NCI-H1092 (cell line): ENCODE results near the gene CASK.

Source experiments
- DNase-seq: peaks from one replicate; lab custom pipeline; 2025; lab: John Stamatoyannopoulos, UW

CASK gene

DNA sequence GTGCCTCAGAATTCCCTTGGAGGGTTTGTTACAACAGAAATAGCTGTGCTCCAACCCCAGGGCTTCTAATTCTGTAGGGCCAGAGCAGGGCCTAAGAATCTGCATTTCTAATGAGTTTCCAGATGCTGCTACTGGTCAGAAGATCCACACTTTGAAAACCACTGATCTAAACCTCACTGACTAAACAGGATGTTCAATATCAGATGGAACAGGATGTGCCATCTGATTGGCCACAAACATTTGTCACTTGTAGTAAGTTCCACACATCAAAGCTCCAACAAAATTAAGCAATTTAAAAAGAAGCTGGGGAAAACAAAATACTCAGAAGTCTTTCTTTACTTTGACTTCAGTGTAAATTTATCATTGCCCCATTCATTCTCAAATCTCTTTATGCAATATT lies 14.3 kb downstream of the CASK start:
- no peak for DNase-seq

DNA sequence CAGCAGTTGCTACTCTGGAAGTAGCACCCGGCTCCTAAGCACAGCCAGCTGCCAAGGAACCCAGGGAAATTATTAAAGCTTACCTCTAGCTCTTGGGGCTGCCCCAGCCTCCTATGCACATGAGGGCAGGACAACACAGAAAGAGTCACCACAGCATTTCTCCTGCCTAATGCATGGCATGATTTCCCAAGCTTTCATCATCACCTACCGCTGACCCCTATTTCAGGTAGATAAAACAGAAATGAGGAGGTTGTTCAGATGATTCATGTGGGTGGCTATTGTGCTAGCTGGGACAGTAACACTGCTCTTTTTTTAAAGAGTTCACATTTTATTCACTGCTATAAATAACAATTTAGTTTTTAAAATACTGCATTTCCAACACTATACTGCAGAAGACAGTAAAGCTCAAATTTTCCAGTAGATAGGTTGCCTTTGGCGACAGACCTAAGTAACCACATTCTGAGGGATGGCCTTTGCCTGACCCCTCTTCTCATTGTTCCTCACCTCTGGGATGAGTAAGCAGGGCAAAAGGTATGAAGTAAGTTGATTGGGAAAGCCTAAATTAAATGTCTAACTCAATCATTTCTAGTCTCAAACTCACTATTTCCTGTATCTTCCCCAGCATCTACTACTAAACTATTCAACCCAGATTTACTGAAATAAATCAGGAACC lies 16.7 kb downstream of the CASK start:
- DNase-seq: no peak

DNA sequence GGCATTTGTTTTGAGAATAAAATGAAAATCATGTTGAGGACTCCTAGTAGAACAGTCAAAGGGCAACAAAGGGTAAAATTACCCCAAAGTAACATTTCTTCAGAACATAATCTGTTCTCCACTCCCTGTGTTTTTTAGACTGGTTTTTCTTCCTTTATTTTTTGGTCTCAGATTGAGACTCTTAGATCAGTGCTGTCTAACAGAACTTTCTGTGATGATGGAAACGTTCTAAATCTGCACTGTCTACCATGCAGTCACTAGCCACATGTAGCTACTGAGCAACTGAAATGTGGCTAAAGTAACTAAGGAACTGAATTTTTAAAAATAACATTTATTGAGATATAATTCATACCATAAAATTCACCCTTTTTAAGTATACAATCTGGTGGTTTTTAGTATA lies 19.8 kb downstream of the CASK start:
- DNase-seq: no peak

DNA sequence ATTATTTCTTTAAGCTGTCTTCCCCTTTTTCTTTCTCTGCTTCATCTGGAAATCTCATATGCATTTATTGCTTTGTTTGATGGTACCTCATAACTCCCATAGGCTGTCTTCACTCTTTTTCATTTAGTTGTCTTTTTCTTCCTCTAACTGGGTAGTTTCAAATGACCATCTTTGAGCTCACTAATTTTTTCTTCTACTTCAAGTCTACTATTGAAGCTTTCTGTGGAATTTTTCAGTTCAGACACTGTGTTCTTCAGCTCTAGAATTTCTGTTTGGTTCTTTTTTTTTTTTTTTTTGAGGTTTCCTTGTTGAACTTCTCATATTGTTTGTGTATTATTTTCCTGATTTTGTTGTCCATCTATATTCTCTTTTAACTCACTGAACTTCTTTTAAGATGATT lies 23.0 kb downstream of the CASK start:
- DNase-seq: no peak

DNA sequence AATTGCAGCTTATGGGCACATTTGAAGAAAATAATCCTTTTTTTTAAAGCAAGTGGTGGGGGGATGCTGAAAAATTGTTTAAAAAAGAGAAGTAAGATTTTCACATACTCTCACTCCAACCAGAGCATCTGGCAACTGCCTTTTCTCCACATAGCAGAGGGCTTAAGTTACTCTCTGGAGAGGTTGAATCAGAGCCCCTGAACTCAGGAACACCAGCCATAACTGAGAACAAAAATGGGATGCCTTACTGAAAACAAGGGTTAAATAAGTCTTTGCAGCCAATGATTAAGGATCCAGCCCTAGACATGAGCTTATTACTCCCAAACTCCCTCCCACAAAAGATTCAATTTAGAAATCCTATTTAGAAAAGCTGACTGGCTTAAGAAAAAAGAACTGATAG lies 27.5 kb downstream of the CASK start:
- DNase-seq: no peak

DNA sequence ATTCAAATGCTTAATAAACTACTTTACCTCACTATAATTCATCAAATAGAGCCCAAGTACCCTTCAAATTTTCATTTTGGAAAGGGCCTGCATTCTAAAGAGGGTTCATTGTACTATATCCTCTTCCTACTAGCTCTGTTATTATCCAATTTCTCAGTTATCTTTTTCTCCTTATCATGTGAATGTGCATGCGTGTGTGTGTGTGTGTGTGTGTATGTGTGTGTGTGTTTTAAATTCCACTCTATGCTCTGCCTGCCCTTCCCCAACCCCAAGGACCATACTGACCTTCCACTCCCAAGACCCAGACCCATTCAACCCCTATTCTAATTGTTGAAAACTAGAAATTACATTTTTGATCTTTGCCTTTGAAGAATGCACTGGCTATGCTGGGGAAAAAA lies 33.3 kb downstream of the CASK start:
- DNase-seq: no peak

DNA sequence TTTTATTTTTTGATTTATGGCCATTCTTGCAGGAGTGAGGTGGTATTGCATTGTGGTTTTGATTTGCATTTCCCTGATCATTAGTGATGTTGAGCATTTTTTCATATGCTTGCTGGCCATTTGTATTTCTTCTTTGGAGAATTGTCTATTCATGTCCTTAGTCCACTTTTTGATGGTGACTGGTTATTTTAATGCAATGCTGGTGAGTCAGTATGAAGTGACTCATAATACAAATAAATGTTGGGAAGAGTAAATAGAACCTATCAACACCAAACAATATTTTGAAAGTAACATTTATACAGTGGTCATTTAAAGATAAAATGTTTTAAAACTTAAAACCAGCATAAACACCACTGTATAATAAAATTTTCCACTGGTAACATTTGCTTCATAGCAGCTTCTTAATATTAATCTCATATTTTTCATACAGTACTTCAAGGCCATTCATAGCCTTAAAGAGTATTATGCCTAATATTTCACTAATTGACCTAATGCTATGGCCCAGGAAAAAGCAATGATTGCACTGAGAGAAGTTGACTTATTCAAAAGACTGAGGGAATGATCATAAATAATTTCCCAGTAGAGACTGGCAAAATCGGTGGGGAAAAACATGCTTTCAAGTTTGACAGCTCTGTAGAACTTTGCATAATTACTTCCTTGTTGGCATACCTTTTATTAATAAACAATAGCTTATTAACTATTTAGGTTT lies 33.9 kb downstream of the CASK start:
- no peak for DNase-seq

DNA sequence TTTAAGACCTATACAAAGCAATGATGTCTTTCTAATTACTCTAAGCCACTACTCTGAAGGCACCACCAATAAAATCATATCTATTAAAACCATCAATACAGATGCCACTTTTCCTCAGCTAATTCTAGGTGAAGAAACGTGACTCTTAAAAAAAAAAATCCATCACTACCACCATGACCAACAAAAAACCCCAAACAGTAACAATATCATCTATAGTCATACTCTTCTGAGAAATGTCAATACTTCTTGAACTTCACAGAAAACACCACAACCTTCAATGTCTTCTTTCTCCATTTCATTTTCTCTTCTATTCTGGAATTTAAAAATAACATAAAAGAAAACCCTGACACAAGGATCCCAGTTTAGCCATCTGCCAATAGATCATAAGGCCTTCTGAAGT lies 35.7 kb downstream of the CASK start:
- DNase-seq: no peak

DNA sequence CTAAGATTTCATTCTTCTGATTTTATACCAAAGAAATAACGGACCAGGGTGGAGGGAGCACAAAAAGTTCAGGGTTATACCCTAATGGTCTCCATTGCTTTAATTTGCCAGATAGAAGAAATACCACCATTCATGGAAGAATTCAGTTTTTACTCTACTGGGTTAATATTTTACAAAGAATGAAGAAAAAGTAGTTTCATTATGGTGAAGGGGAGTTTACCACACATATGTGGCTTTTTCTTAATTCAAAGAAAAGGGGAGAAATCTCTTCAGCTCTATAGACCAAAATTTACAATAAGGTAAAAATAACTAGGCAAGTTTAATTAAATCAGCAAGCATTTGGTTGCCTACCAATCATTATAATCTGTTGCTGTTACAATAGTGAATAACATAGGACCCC lies 37.6 kb downstream of the CASK start:
- no peak for DNase-seq

DNA sequence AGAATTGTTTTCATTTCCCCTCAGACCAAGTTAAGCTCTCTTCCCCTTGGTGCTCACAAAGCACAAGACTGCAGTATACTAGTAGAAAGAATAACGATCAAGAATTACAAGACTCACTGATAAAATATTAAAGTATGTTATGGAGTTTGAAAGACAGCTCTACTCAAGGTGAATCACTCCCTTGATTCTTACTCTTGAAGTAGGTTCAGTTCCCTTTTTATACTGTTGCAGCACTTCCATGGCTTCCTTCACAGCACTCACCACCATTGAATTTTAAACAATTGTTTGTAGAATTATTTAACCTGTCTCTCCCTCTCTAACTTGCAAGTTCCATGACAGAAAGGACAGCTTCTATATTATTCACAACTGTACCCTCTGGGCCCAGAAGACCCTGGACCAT lies 42.2 kb downstream of the CASK start:
- DNase-seq: no peak

DNA sequence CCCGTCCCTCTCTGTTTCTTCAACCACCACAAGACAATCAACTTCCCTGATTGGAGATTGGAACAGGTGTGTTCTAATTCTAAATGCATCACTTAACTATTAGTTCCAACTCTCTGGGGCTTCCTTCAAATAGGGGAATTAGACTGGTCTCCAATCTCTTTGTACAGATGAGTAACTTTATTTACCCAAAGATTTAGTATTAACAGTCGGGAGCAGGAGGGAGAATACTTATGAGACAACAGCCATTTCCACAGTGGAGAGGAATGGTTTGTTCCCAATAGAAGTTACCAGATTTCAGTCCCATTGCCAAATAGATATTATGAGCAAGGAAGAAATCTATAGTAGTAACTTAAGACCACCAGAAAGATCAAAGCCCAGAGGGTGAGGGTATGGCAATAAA lies 46.2 kb downstream of the CASK start:
- DNase-seq: no peak

DNA sequence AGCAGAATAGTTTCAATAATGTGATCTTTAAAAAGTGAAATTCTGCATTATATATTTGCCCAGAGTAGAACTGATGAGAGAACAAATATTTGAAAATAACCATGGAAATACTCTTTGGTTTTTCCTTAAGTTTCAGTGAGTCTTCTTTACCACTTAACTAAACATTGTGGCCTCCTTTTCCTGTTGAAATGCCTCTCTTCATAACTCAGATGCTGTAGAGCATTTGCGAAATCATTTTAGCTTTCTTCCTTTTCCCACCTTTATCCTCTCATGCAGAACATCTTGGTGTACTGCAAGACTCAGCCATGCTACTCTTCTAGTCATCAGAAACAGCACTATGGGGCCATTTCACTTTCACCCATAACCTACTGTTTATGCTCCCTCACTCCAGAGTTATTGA lies 48.2 kb downstream of the CASK start:
- DNase-seq: no peak

DNA sequence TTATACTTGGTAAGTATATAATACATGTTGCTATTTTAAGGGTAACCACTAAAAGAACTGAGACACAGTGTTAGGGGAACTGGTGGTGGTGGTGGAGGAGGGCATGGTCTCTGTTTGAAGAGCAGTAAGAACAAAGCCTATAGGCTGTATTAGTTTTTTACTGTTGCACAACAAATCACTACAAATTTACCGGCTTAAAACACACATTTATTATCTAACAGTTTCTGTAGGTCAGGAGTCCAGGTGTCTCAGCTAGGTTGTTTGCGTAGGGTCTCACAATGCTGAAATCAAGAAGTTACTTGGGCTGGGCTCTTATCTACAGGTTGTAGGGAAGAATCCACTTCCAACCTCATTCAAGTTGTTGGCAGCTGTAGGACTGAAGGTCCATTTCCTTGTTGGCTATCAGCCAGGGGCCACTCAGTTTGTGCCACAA lies 52.6 kb downstream of the CASK start:
- no peak for DNase-seq

DNA sequence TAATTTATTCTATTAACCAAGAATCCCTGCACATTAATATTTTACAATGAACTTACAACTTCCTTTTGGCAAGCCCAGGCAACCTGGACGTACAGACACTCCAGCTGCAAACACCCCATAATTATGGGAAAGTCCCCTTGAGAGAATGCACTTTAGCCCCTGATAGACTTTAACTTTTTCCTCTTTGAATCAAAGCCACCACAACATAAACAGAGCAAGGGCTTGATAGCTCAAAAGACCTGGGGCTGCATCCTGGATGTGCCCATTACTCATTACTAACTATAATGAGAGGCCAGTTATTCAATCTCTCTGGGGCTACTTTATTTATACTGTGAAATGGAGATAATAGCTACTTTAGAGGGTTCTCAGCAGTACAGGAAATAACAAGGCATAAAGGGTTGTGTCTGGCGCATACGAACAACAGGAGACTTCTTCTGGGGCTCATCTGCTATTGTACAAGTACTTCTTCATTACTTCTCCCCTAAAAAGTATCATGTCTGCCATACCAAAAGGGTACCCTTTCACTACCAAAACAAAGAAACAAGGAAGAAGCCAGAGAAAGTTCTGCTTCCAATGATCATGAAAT lies 54.9 kb downstream of the CASK start:
- DNase-seq: no peak

DNA sequence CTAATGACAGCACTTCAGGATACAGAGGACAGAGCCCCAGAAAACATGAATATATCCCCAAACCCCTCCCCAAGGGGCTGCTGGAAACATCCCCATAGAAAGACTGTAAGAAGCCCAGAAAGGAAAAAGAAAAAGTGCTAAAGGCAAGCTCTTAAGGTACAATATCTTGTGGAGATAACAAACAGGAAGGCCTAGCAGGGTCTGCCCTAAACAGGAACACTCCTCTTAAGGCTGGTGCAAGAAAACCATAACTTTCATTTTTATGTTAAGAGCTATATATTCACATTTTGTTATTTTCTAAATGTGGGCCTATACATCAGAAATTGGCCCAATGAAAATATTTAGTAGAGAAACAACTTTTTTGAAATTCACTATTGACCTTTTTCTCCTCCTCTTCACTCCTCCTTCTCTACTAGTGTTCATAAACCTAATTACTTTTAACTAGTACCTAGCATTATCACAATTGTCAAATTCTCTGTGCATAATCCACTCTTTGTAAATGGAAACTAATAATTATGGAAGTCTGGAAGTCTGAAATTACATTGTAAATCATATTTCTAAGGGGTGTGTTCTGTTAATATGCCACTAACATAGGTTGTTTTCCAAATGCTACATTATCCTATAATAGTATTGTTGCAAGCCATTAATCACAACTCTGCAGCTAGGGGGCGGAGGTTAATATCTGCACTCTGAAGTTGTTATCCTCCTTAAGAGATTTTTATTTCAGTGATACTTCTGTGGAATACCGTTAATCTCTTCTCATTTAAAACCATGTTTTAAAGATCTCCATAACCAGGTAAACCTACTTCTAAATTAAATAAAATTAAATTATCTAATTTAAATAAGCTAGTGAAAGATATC lies 59.8 kb downstream of the CASK start:
- DNase-seq: no peak

DNA sequence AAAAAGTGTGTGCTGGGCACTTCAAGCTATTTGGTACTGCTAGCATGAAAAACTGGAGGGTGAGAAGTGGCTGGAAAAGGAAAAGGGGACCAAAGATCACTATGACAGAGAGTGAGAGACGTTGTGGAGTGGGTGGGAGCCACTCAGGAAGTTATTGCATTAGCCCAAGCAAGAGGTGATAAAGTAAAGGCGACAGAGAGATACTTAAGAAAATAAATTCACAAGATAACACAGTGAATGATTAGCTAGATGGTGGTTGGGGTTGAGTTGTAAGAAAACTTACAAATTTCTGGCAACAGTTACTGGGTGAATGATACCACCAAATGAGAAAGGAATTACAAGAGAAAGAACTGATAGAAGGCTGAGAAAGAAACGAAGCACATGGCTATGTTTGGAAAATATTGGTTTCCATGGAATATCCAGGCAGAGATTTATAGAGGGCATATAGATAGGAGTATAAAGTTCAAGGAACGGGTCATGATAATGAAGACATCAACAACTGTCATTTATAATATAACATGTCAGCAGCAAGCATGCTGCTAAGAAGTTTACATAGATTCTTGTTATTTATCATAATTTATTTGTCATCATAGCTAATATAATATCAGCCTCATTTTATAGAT lies 60.7 kb downstream of the CASK start:
- no peak for DNase-seq

DNA sequence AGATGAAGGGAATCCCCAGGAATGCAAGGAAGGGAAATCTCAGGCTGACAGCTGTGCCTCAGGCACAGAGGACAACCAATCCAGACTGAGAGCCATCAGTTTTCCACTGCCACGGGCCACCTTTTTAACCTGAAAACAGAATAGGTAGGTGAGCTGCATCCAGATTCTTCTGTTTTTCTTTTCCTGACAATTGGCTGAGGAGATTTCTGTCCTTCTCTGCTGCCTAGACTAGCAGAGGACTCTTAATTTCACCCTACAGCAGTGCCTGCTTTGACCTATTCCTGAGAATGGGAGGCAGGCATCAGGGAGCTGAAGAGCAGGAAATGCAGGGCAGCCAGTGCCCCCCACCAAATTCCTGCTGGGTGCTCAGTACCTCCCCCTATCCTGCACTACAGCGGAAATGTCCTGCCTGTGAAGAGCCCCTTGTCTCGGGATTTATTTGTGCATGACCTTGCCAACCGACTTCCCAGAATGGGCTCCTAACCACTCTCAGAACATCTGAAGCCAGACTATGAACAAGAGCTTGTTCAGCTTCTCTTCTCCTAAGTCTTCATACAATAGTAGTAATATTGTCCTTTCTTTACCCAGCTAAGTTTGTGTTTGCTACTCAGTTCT lies 65.1 kb downstream of the CASK start:
- DNase-seq: no peak

DNA sequence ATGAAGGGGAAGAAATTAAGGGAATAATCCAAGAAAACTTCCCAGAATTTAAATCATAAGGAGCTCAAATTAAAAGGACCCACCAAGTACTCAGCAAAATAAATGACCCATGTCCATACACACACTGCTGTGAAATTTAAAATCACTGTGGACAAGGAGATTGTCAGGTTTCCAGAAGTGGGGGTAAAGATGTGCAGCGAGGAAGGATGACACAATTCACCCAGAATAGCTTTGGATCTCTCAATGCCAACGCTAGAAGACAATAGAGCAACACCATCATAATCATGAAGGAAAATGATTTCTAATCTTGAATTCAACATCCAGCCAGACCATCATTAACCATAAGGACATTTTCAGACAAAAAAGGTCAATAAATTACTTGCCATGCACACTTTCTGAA lies 65.7 kb downstream of the CASK start:
- no peak for DNase-seq

DNA sequence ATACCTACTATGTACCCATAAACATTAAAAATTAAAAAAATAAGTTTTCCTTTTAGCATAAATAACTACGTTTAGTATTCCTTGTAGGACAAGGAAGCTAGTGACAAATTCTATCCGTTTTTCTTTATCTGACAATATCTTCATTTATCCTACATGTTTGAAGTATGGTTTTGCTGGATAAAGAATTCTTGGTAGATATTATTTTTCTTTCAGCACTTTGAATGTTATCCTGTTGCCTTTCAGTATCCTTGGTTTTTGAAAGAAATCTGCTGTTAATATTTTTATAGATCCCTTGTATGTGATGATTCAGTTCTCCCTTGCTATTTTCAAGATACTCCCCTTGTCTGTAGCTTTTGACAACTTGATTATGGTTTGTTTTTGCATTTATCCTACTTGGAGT lies 76.6 kb downstream of the CASK start:
- no peak for DNase-seq

DNA sequence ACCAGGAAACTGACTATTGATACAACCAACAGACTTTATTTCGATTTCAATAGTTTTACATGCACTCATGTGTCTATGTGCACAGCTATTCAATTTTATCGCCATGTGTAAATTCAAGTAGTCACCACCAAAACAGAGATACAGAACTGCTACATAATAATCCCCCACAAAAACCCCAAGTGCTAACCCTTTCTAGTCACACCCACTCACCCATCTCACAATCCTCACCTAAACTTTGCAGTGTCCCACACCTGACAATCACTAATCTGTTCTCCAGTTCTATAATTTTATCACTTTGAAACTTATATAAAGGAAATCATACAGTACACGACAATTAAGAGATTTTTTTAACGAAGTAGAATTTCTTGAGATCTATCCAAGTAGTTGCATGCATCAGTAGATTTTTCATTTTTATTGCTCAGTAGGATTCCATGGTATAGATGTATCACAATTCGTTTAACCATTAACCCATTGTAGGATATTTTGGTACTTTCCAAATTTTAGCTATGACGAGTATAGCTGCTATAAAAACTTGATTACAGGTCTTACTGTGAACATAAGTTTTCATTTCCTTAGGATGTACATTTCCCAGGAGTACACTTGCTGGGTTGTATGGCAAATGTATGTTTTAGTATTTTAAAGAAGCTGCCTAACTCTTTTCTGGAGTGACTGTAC lies 85.9 kb downstream of the CASK start:
- DNase-seq: no peak

DNA sequence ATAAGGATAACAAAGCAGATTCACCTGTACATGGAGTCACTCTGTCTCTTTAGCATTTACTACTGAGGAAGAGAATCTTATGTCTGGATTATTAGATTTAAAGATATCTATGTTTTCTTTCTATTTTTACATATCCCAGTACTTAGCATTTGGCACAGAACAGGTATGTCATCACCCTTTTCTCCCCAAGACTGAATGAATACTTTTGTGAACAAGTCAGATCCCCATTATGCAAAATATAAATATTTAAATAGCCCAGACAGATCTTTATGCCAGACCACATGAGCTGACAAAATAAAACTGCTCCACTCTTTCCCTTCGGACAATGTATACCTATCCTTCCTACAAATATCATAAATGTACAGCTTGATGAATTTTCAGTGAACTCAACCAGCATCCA lies 94.5 kb downstream of the CASK start:
- no peak for DNase-seq
